ENCODE measurements around the gene OR51B4. TPM values are rescaled to one million over a fixed set of nuclear protein-coding genes. Genes with fewer than 3 reads are reported as not detected.

OR51B4 gene, protein sequence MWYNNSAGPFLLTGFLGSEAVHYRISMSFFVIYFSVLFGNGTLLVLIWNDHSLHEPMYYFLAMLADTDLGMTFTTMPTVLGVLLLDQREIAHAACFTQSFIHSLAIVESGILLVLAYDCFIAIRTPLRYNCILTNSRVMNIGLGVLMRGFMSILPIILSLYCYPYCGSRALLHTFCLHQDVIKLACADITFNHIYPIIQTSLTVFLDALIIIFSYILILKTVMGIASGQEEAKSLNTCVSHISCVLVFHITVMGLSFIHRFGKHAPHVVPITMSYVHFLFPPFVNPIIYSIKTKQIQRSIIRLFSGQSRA
- total RNA-seq = not detected in 2 replicates

DNA sequence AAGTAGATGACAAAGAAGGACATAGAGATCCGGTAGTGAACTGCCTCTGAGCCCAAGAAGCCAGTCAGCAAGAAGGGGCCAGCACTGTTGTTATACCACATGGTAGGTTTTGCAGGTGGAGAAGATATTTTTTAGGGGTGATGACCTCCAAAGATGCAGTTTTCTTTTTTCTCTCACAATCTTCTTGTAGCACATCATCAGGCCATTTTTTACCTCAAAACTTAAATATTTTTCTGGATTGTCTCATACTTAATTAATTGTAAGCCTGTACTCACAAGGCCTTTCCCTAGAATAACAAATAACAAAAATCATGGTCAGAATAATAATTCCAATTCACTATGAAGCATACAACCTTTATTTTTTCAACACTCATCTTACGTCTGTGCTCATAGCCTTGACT is at the start of gene OR51B4:
TSS of gene OR51B4 (minus strand) at position 101 of the 400 bp plus-strand sequence. CDS start at position 101, 0 bp downstream.
- Histone ChIP-seq H3K4me3 (ENCODE audit: low read depth, low read length) (no peak within 1 kb of the TSS), H3K27me3 (ENCODE audit: control insufficient read depth, insufficient read depth, low read length) (no peaks in the 10 kb centered on the region), H3K36me3 (ENCODE audit: control insufficient read depth, insufficient read depth, low read length) (no peaks in the 10 kb centered on the region)
- no peak for DNase-seq (ENCODE audit: low read depth)
- TF ChIP-seq, protein P1, sequence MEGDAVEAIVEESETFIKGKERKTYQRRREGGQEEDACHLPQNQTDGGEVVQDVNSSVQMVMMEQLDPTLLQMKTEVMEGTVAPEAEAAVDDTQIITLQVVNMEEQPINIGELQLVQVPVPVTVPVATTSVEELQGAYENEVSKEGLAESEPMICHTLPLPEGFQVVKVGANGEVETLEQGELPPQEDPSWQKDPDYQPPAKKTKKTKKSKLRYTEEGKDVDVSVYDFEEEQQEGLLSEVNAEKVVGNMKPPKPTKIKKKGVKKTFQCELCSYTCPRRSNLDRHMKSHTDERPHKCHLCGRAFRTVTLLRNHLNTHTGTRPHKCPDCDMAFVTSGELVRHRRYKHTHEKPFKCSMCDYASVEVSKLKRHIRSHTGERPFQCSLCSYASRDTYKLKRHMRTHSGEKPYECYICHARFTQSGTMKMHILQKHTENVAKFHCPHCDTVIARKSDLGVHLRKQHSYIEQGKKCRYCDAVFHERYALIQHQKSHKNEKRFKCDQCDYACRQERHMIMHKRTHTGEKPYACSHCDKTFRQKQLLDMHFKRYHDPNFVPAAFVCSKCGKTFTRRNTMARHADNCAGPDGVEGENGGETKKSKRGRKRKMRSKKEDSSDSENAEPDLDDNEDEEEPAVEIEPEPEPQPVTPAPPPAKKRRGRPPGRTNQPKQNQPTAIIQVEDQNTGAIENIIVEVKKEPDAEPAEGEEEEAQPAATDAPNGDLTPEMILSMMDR (IDR thresholded peaks at IDR 0.05; ENCODE audit: insufficient read depth, low read length, poor library complexity, severe bottlenecking) = no peak

DNA sequence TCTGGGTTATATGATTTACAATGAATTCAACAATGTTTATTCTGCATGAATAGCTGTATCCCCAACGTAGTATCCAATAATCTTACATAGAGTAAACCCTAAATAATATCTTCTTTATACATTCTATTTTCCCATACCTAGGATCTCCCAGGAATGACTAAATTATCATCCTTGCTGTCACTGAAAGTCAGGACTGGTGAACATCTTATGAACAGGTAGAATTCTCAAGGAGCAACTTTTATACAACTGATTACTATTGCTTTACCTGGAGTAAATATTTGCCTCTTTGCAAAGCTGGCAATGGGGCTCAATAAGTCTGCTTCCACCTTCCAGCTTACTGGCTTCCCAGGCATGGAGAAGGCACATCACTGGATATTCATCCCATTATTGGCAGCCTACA is 49.5 kb upstream of the OR51B4 start, which contains the start of gene OR51B6:
TSS of gene OR51B6 (plus strand) at position 301 of the 400 bp plus-strand sequence. CDS start at position 301, 0 bp downstream.
- no peak for DNase-seq (ENCODE audit: low read depth)
- no peak within 1 kb of the TSS for H3K4me3 ChIP-seq (ENCODE audit: low read depth, low read length)
- no peaks in the 10 kb centered on the region for H3K27me3 ChIP-seq (ENCODE audit: control insufficient read depth, insufficient read depth, low read length)
- TF ChIP-seq, protein P1 (IDR thresholded peaks at IDR 0.05; ENCODE audit: insufficient read depth, low read length, poor library complexity, severe bottlenecking) = no peak
- H3K36me3 ChIP-seq (ENCODE audit: control insufficient read depth, insufficient read depth, low read length) = no peaks in the 10 kb centered on the region

DNA sequence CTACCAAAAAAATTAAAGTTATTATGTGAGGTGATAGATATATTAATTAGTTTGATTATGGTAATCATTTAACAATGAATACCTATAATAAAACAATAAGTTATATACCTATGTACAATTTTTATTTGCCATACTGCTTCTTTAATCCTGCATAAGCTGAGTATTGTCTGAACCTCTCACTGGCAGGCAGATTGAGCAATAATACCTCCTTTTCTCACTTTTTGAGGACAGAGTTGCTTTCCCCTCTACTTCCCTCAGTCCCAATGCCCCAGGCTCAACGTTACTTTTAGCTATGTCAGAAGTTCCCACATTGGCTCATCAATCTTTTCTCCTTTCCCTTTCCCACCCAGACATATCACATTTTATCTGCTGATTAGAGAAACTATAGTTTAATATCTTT is 47.8 kb upstream of the OR51B4 start:
- no peak overlapping the region for H3K4me3 ChIP-seq (ENCODE audit: low read depth, low read length)
- TF ChIP-seq, protein P1 (IDR thresholded peaks at IDR 0.05; ENCODE audit: insufficient read depth, low read length, poor library complexity, severe bottlenecking) = no peak
- H3K36me3 ChIP-seq (ENCODE audit: control insufficient read depth, insufficient read depth, low read length) = no peaks in the 10 kb centered on the region
- no peaks in the 10 kb centered on the region for H3K27me3 ChIP-seq (ENCODE audit: control insufficient read depth, insufficient read depth, low read length)
- DNase-seq (ENCODE audit: low read depth) = no peak

DNA sequence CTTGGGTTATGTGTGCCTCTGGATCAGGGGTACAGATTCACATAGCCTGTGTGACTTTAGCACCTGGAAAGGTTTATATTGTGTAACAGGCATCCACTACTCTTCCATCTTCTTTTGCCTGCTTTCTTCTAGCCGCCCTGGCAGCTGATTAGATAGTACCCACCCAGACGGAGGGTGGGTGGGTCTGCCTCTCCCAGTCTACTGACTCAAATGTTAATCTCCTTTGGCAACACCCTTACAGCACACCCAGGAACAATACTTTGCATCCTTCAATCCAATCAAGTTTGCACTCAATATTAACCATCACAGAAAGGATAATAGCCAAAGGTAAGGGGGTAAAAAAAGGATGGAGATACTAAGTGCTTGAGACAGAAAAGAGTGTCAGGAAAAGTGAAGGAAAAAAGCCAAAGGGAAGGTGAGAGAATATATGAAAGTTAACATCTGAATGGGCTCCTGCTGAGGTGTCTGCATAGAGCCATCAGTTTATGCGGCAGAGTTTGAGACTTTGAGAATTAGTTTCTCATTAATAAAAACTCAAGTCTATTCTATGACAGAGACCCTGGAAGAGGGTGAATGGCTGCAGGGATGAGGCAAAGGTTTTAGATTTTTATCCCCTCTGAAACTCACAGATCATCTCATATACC is 46.9 kb upstream of the OR51B4 start:
- no peaks in the 10 kb centered on the region for H3K27me3 ChIP-seq (ENCODE audit: control insufficient read depth, insufficient read depth, low read length)
- no peaks in the 10 kb centered on the region for H3K36me3 ChIP-seq (ENCODE audit: control insufficient read depth, insufficient read depth, low read length)
- DNase-seq (ENCODE audit: low read depth) = no peak
- TF ChIP-seq, protein P1 (IDR thresholded peaks at IDR 0.05; ENCODE audit: insufficient read depth, low read length, poor library complexity, severe bottlenecking) = no peak
- H3K4me3 ChIP-seq (ENCODE audit: low read depth, low read length) = no peak overlapping the region

DNA sequence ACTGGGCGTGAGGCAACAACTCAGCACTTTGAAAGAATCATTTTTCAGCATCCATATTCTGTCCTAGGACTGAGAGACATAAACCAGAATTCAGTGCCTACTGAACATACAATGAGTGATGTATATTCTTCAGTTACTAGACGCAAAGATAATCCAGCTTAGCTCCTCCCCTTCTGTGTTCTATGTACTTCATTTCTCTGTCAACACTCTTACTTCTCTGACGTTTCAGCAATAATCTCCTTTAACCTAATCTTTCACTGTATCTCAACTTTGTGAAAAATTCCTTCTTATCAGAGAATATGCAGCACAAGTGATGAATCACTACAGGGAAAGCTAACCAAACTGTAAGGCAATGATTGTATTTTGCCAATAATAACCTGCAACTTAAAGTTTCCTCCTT is 44.1 kb upstream of the OR51B4 start:
- H3K4me3 ChIP-seq (ENCODE audit: low read depth, low read length) = no peak overlapping the region
- no peaks in the 10 kb centered on the region for H3K36me3 ChIP-seq (ENCODE audit: control insufficient read depth, insufficient read depth, low read length)
- no peaks in the 10 kb centered on the region for H3K27me3 ChIP-seq (ENCODE audit: control insufficient read depth, insufficient read depth, low read length)
- TF ChIP-seq, protein P1 (IDR thresholded peaks at IDR 0.05; ENCODE audit: insufficient read depth, low read length, poor library complexity, severe bottlenecking) = no peak
- DNase-seq (ENCODE audit: low read depth) = no peak
